ENCODE results near the gene ADORA2A.

The ADORA2A gene

GRCh38 chr22:24403346-24403745 is 24.1 kb upstream of the ADORA2A start:
- no peak for DNase-seq (ENCODE audit: low read depth in 2 of 2)

GRCh38 chr22:24404561-24405275 is 22.7 kb upstream of the ADORA2A start:
- no peak for DNase-seq (ENCODE audit: low read depth in 2 of 2)

GRCh38 chr22:24405631-24406321 is 21.6 kb upstream of the ADORA2A start:
- DNase-seq (ENCODE audit: low read depth in 2 of 2) = no peak

- no peak for DNase-seq (ENCODE audit: low read depth in 2 of 2)
These were observed 20.8 kb upstream of the ADORA2A start for GRCh38 chr22:24406322-24407277.

GRCh38 chr22:24407278-24407665 is 20.1 kb upstream of the ADORA2A start:
- DNase-seq (ENCODE audit: low read depth in 2 of 2) = no peak

- DNase-seq (ENCODE audit: low read depth in 2 of 2) = no peak
These were observed 19.5 kb upstream of the ADORA2A start for GRCh38 chr22:24407884-24408283.

GRCh38 chr22:24408630-24409029 is 18.8 kb upstream of the ADORA2A start:
- DNase-seq (ENCODE audit: low read depth in 2 of 2) = no peak

- DNase-seq (ENCODE audit: low read depth in 2 of 2) = no peak
These were observed 17.7 kb upstream of the ADORA2A start for GRCh38 chr22:24409707-24410106.

GRCh38 chr22:24410110-24410856 is 17.1 kb upstream of the ADORA2A start:
- no peak for DNase-seq (ENCODE audit: low read depth in 2 of 2)

- DNase-seq (ENCODE audit: low read depth in 2 of 2) = no peak
These were observed 16.0 kb upstream of the ADORA2A start for GRCh38 chr22:24411256-24412004.

- no peak for DNase-seq (ENCODE audit: low read depth in 2 of 2)
These were observed 15.1 kb upstream of the ADORA2A start for GRCh38 chr22:24412274-24412673.

GRCh38 chr22:24413271-24413670 is 14.1 kb upstream of the ADORA2A start:
- DNase-seq (ENCODE audit: low read depth in 2 of 2) = no peak

GRCh38 chr22:24413736-24414385 is 13.5 kb upstream of the ADORA2A start:
- no peak for DNase-seq (ENCODE audit: low read depth in 2 of 2)

- DNase-seq (ENCODE audit: low read depth in 2 of 2) = no peak
These were observed 12.9 kb upstream of the ADORA2A start for GRCh38 chr22:24414523-24414922.

GRCh38 chr22:24414984-24415945 is 12.1 kb upstream of the ADORA2A start:
- DNase-seq (ENCODE audit: low read depth in 2 of 2) = no peak

GRCh38 chr22:24416095-24416494 is 11.3 kb upstream of the ADORA2A start:
- DNase-seq (ENCODE audit: low read depth in 2 of 2) = no peak

GRCh38 chr22:24416611-24417010 is 10.8 kb upstream of the ADORA2A start:
- no peak for DNase-seq (ENCODE audit: low read depth in 2 of 2)

- DNase-seq (ENCODE audit: low read depth in 2 of 2) = no peak
These were observed 10.2 kb upstream of the ADORA2A start for GRCh38 chr22:24417200-24417599.

Data from activated CD4-positive, alpha-beta T cell treated with anti-CD3 and anti-CD28 coated beads for 24 hours (primary cell).